Central memory CD8-positive, alpha-beta T cell (primary cell): ENCODE results near the gene ABCC8.

Experiments
- ATAC-seq: fragments of 150-1000 bp; cut with Tn5 transposase; replicated peaks from 2 replicates; pipeline ENCODE4 v1.10.0; 2022; ENCODE audit warnings: mild to moderate bottlenecking, moderate FRiP score, moderate number of reproducible peaks; ENCODE audit not compliant: poor library complexity, severe bottlenecking; ENCODE audit errors: extremely low read depth
- DNase-seq, 2 donors: peaks; one replicate each; pipeline ENCODE4 v3.0.0; 2021; ENCODE audit warnings: low spot score in 2 of 2
- H3K27ac Mint-ChIP-seq: one replicate; pipeline ENCODE4 v1.8.0; 2022; ENCODE audit warnings: low read depth, mild to moderate bottlenecking, moderate library complexity, mixed read lengths
- H3K27me3 Mint-ChIP-seq: one replicate; pipeline ENCODE4 v1.8.0; 2022; ENCODE audit warnings: mixed read lengths
- H3K36me3 Mint-ChIP-seq: one replicate; pipeline ENCODE4 v1.8.0; 2022; ENCODE audit warnings: mild to moderate bottlenecking, moderate library complexity, mixed read lengths; ENCODE audit not compliant: insufficient read depth
- H3K4me1 Mint-ChIP-seq: one replicate; pipeline ENCODE4 v1.8.0; 2022; ENCODE audit warnings: mixed read lengths
- H3K4me3 Mint-ChIP-seq: one replicate; pipeline ENCODE4 v1.8.0; 2022; ENCODE audit warnings: mild to moderate bottlenecking, moderate library complexity, mixed read lengths
- H3K9me3 Mint-ChIP-seq: one replicate; pipeline ENCODE4 v1.8.0; 2022; ENCODE audit warnings: mixed read lengths

Gene ABCC8

DNA sequence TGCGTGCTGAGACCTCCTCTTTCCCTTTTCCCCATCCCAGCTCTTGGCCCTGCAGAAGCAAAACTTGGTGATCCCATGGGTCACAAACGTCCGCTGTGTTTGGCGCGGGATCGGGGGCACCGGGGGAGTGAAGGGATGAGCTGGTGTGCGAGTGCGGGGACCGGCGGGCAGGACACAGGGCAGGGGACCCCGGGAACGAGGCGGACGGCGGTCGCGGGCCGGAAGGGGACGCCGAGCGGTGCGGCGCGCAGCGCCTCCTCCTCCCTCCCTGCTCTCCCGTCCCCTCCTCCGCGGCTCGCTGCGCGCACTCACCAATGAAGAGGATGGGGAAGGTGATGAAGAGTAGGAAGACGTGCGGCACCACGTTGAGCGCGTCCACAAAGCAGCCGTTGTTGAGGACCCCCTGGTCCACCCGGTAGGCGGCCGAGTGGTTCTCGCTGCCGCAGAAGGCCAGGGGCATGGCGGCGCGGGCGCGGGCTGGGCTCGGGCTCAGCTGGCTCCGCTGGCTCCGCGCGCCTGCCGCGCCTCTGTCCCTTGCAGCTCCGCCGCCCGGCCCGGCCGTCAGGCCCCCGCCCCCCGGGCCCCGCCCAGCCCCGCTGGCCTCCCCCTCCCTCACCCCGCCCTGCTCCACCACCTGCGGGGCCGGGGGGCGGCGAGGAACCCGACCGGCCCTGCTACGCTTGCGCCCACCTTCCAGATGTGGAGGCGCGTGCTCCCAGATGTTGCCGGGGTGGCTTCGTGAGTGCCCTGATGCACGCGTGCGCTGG is at the start of gene ABCC8:
TSS of gene ABCC8 (minus strand) at position 529 of the 767 bp plus-strand sequence. CDS start at position 460, 69 bp downstream.
- H3K36me3 Mint-ChIP-seq, result no peaks in the 10 kb centered on the region
- H3K27ac Mint-ChIP-seq, result no peak within 1 kb of the TSS
- H3K4me3 Mint-ChIP-seq, result no peak within 1 kb of the TSS
- no peaks in the 10 kb centered on the region for H3K9me3 Mint-ChIP-seq
- no peak for ATAC-seq
- no peak for DNase-seq
- H3K4me1 Mint-ChIP-seq, result no peaks in the 10 kb centered on the region
- peaks cover 71% of the 10 kb centered on the region for H3K27me3 Mint-ChIP-seq

DNA sequence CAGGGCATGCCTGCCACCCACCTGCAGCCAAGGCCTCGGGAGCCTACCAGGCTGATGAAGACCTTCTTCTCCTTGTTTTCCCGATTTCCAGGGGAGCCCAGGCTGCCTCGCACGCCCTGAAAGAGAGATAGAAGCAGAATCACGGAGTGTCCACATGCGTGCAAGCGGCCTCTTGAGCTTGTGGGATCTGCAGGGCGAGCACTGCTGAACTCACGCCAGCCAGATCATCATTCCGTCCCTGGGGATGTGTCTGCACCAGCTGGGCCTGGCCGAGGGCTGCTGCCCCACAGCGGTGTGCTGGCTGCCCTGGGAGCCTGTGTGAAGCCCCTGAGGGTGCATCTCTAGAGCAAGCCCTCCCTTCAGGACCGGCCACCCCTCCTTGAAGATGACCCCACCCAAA is 49.7 kb upstream of the ABCC8 start:
- H3K27me3 Mint-ChIP-seq, result peaks cover 9% of the 10 kb centered on the region
- DNase-seq, result no peak
- no peaks in the 10 kb centered on the region for H3K36me3 Mint-ChIP-seq
- H3K9me3 Mint-ChIP-seq, result no peaks in the 10 kb centered on the region
- ATAC-seq, result no peak
- no peaks in the 10 kb centered on the region for H3K4me1 Mint-ChIP-seq
- H3K4me3 Mint-ChIP-seq, result no peak overlapping the region
- H3K27ac Mint-ChIP-seq, result no peak overlapping the region

DNA sequence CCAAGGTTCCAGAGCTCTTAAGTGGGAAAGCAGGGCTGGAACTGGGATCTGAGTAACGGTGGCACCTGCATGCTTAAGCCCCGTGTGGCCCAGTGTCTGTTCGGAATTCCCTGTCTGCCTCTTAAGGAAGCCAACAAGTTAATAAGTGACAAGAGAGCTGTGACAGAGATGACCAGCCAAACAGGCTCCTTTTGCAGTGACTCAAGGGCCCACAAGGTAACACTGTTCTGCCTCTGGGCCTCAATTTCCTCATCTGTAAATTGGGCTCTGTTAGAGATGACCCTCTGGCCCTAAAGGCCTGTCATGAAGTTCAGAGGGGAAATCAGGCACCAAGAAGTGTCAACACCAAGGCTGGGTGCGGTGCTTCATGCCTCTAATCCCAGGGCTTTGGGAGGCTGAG is 48.9 kb upstream of the ABCC8 start:
- peaks cover 17% of the 10 kb centered on the region for H3K27me3 Mint-ChIP-seq
- ATAC-seq (no peak), DNase-seq (no peak)
- no peaks in the 10 kb centered on the region for H3K9me3 Mint-ChIP-seq
- no peaks in the 10 kb centered on the region for H3K4me1 Mint-ChIP-seq
- H3K27ac Mint-ChIP-seq, result no peak overlapping the region
- H3K36me3 Mint-ChIP-seq, result no peaks in the 10 kb centered on the region
- H3K4me3 Mint-ChIP-seq, result no peak overlapping the region

- no peaks in the 10 kb centered on the region for H3K36me3 Mint-ChIP-seq
- no peaks in the 10 kb centered on the region for H3K9me3 Mint-ChIP-seq
- no peak overlapping the region for H3K4me3 Mint-ChIP-seq
- no peaks in the 10 kb centered on the region for H3K4me1 Mint-ChIP-seq
- ATAC-seq, result no peak
- DNase-seq, result no peak
- H3K27ac Mint-ChIP-seq, result no peak overlapping the region
- peaks cover 17% of the 10 kb centered on the region for H3K27me3 Mint-ChIP-seq
Measured at GRCh38 chr11:17524221-17524620, 47.6 kb upstream of the ABCC8 start.

- no peaks in the 10 kb centered on the region for H3K36me3 Mint-ChIP-seq
- H3K27me3 Mint-ChIP-seq, result peaks cover 17% of the 10 kb centered on the region
- ATAC-seq (no peak), DNase-seq (no peak)
- no peak overlapping the region for H3K27ac Mint-ChIP-seq
- no peaks in the 10 kb centered on the region for H3K9me3 Mint-ChIP-seq
- no peak overlapping the region for H3K4me3 Mint-ChIP-seq
- no peaks in the 10 kb centered on the region for H3K4me1 Mint-ChIP-seq
Measured at GRCh38 chr11:17522655-17523054, 46.0 kb upstream of the ABCC8 start.

GRCh38 chr11:17521106-17521900 is 44.7 kb upstream of the ABCC8 start:
- Mint-ChIP-seq H3K27ac (no peak overlapping the region), H3K9me3 (no peaks in the 10 kb centered on the region), H3K4me3 (no peak overlapping the region), H3K27me3 (peaks cover 23% of the 10 kb centered on the region), H3K4me1 (no peaks in the 10 kb centered on the region), H3K36me3 (no peaks in the 10 kb centered on the region)
- no peak for ATAC-seq
- DNase-seq, result no peak

- Mint-ChIP-seq H3K36me3 (peaks cover 3% of the 10 kb centered on the region), H3K4me1 (no peaks in the 10 kb centered on the region), H3K9me3 (no peaks in the 10 kb centered on the region), H3K4me3 (no peak overlapping the region), H3K27me3 (peaks cover 17% of the 10 kb centered on the region), H3K27ac (no peak overlapping the region)
- ATAC-seq (no peak), DNase-seq (no peak)
Measured at GRCh38 chr11:17519061-17519885, 42.6 kb upstream of the ABCC8 start.

DNA sequence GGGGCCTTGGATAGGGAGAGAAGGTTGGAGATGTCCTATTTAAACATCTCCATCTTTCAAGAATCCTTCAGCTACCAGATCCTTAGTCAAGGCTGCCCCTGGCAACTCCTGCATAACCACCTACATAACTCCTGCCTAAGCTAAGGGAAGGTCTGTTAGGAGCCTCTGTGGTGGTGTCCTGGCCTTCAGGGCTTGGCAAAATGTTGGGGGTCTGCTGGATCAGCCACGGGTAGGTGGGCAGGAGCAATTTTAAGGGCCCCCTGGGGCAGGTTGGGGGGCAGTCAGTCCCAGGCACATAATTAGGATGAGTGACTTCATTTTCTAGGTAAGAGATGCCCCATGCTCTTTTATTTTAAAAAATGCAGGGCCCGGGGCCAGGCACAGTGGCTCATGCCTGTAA is 41.7 kb upstream of the ABCC8 start:
- ATAC-seq, result no peak
- H3K27me3 Mint-ChIP-seq, result peaks cover 24% of the 10 kb centered on the region
- no peaks in the 10 kb centered on the region for H3K4me1 Mint-ChIP-seq
- no peak overlapping the region for H3K4me3 Mint-ChIP-seq
- H3K27ac Mint-ChIP-seq, result no peak overlapping the region
- H3K9me3 Mint-ChIP-seq, result no peaks in the 10 kb centered on the region
- peaks cover 3% of the 10 kb centered on the region for H3K36me3 Mint-ChIP-seq
- DNase-seq, result no peak

- H3K4me1 Mint-ChIP-seq, result no peaks in the 10 kb centered on the region
- no peaks in the 10 kb centered on the region for H3K9me3 Mint-ChIP-seq
- peaks cover 32% of the 10 kb centered on the region for H3K27me3 Mint-ChIP-seq
- DNase-seq (no peak), ATAC-seq (no peak)
- H3K27ac Mint-ChIP-seq, result no peak overlapping the region
- peaks cover 3% of the 10 kb centered on the region for H3K36me3 Mint-ChIP-seq
- no peak overlapping the region for H3K4me3 Mint-ChIP-seq
Measured at GRCh38 chr11:17517186-17517585, 40.5 kb upstream of the ABCC8 start.

GRCh38 chr11:17516551-17517150 is 40.0 kb upstream of the ABCC8 start:
- Mint-ChIP-seq H3K27ac (no peak overlapping the region), H3K4me1 (no peaks in the 10 kb centered on the region), H3K9me3 (no peaks in the 10 kb centered on the region), H3K27me3 (peaks cover 32% of the 10 kb centered on the region), H3K36me3 (peaks cover 3% of the 10 kb centered on the region), H3K4me3 (no peak overlapping the region)
- no peak for DNase-seq
- no peak for ATAC-seq

GRCh38 chr11:17515443-17516176 is 39.0 kb upstream of the ABCC8 start:
- no peak overlapping the region for H3K27ac Mint-ChIP-seq
- ATAC-seq (no peak), DNase-seq (no peak)
- no peak overlapping the region for H3K4me3 Mint-ChIP-seq
- H3K36me3 Mint-ChIP-seq, result peaks cover 3% of the 10 kb centered on the region
- H3K27me3 Mint-ChIP-seq, result peaks cover 25% of the 10 kb centered on the region
- no peaks in the 10 kb centered on the region for H3K4me1 Mint-ChIP-seq
- H3K9me3 Mint-ChIP-seq, result no peaks in the 10 kb centered on the region

GRCh38 chr11:17514476-17514875 is 37.8 kb upstream of the ABCC8 start:
- no peak overlapping the region for H3K4me3 Mint-ChIP-seq
- no peaks in the 10 kb centered on the region for H3K9me3 Mint-ChIP-seq
- peaks cover 25% of the 10 kb centered on the region for H3K27me3 Mint-ChIP-seq
- peaks cover 3% of the 10 kb centered on the region for H3K36me3 Mint-ChIP-seq
- H3K4me1 Mint-ChIP-seq, result no peaks in the 10 kb centered on the region
- H3K27ac Mint-ChIP-seq, result no peak overlapping the region
- no peak for ATAC-seq
- no peak for DNase-seq
